Mesothelial cell of epicardium (in vitro differentiated cells): ENCODE data around the gene ASCC3. TPM values are rescaled to one million over a fixed set of nuclear protein-coding genes. Genes with fewer than 3 reads are reported as not detected.

Experiments used
- DNase-seq, 2 experiments: peaks; one replicate each; pipeline ENCODE4 v3.0.0; 2021; ENCODE audit warnings: low spot score in 2 of 2; ENCODE audit not compliant: unreplicated experiment in 2 of 2
- H3K27ac Mint-ChIP-seq: 2 replicates; pipeline ENCODE4 v1.8.0; 2021; ENCODE audit warnings: mixed read lengths
- H3K27me3 Mint-ChIP-seq: 2 replicates; pipeline ENCODE4 v1.8.0; 2021; ENCODE audit warnings: low read depth, mixed read lengths
- H3K36me3 Mint-ChIP-seq: 2 replicates; pipeline ENCODE4 v1.8.0; 2021; ENCODE audit warnings: mixed read lengths
- H3K4me1 Mint-ChIP-seq: 2 replicates; pipeline ENCODE4 v1.8.0; 2021; ENCODE audit warnings: mixed read lengths
- H3K4me3 Mint-ChIP-seq: 2 replicates; pipeline ENCODE4 v1.8.0; 2021; ENCODE audit warnings: mild to moderate bottlenecking, moderate library complexity, mixed read lengths
- H3K9me3 Mint-ChIP-seq: 2 replicates; pipeline ENCODE4 v1.8.0; 2021; ENCODE audit warnings: mixed read lengths
- CTCF ChIP-seq: fragments of 200-600 bp; sonication (generic); IDR thresholded peaks from one replicate; pipeline ENCODE4 v1.5.0; 2021; ENCODE audit warnings: antibody characterized with exemption; ENCODE audit not compliant: unreplicated experiment
- total RNA-seq: library from RNA; stranded (reverse); gene quantifications from 3 replicates; pipeline ENCODE4 v1.2.1, GENCODE V29; 2021

The ASCC3 gene
- total RNA-seq, 1 donor from 2014 or later: 47.7 TPM

- peaks cover 6% of the 10 kb centered on the region for H3K4me1 Mint-ChIP-seq
Observed at GRCh38 chr6:100458841-100459591, 422.1 kb downstream of the ASCC3 start.

More at GRCh38 chr6:100458841-100459591, 422.1 kb downstream of the ASCC3 start:
- no peak overlapping the region for H3K4me3 Mint-ChIP-seq
- H3K27me3 Mint-ChIP-seq: peaks cover 37% of the 10 kb centered on the region
- DNase-seq: no peak
- H3K36me3 Mint-ChIP-seq: no peaks in the 10 kb centered on the region
- no peak for TF ChIP-seq CTCF
- H3K9me3 Mint-ChIP-seq: no peaks in the 10 kb centered on the region
- H3K27ac Mint-ChIP-seq: no peak overlapping the region
